ENCODE results near the gene SUV39H1.
"Not testable (repeated sequence)": the region's sequence is repeated elsewhere in the genome, so short reads cannot be mapped to it uniquely, and the experiment has no call there.

DNA sequence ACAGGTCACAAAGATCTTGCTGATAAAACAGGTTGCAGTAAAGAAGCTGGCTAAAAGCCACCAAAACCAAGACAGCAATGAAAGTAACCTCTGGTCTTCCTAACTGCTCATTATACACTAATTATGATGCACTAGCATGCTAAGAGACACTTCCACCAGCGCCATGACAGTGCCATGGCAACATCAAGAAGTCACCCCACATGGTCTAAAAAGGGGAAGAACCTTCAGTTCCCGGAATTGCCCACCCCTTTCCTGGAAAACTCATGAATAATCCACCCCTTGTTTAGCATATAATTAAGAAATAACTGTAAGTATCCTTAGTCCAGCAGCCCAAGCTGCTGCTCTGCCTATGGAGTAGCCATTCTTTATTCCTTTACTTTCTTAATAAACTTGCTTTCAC lies 16.1 kb upstream of the SUV39H1 start:
- TF ChIP-seq, protein P1, sequence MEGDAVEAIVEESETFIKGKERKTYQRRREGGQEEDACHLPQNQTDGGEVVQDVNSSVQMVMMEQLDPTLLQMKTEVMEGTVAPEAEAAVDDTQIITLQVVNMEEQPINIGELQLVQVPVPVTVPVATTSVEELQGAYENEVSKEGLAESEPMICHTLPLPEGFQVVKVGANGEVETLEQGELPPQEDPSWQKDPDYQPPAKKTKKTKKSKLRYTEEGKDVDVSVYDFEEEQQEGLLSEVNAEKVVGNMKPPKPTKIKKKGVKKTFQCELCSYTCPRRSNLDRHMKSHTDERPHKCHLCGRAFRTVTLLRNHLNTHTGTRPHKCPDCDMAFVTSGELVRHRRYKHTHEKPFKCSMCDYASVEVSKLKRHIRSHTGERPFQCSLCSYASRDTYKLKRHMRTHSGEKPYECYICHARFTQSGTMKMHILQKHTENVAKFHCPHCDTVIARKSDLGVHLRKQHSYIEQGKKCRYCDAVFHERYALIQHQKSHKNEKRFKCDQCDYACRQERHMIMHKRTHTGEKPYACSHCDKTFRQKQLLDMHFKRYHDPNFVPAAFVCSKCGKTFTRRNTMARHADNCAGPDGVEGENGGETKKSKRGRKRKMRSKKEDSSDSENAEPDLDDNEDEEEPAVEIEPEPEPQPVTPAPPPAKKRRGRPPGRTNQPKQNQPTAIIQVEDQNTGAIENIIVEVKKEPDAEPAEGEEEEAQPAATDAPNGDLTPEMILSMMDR (conservative IDR thresholded peaks at IDR 0.05 in 1 of 2, IDR thresholded peaks at IDR 0.05 in 1 of 2; ENCODE audit: extremely low read depth in 1 of 2, insufficient read depth in 1 of 2, low read depth in 1 of 2, low read length in 2 of 2) = not testable (repeated sequence)
- not testable (repeated sequence) for TF ChIP-seq EZH2 (IDR thresholded peaks at IDR 0.05; ENCODE audit: borderline replicate concordance, low read length)
